ENCODE measurements around the gene CTPS1. TPM values are rescaled to one million over a fixed set of nuclear protein-coding genes. Genes with fewer than 3 reads are reported as not detected.

Gene CTPS1
- polyA plus RNA-seq, 2 of the 4 experiments (the other 2 are of a cell fraction) = 159 to 181 TPM

- DNase-seq (ENCODE audit: low read depth in 1 of 2, low spot score in 1 of 2) = no peak
- H3K4me3 ChIP-seq = no peak overlapping the region
- no peak for FAIRE-seq
- TF ChIP-seq, protein P1, sequence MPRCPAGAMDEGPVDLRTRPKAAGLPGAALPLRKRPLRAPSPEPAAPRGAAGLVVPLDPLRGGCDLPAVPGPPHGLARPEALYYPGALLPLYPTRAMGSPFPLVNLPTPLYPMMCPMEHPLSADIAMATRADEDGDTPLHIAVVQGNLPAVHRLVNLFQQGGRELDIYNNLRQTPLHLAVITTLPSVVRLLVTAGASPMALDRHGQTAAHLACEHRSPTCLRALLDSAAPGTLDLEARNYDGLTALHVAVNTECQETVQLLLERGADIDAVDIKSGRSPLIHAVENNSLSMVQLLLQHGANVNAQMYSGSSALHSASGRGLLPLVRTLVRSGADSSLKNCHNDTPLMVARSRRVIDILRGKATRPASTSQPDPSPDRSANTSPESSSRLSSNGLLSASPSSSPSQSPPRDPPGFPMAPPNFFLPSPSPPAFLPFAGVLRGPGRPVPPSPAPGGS (IDR thresholded peaks at IDR 0.05) = no peak
- TF ChIP-seq POLR2AphosphoS2 (conservative IDR thresholded peaks at IDR 0.05; ENCODE audit: low read length) = peak; percentile 63
- no peak overlapping the region for H3K4me2 ChIP-seq
- ChIA-PET CTCF (no interaction called here), POLR2A (no interaction called here)
- H3K9me3 ChIP-seq = no peaks in the 10 kb centered on the region
- ATAC-seq = peak in 1 of 2 experiments; percentile 10; a peak in 3 of 6 replicates
- H3K27ac ChIP-seq = peak overlapping the region; percentile 29 to 57; a peak in 4 of 6 replicates
- H3K4me1 ChIP-seq = peaks cover 69% of the 10 kb centered on the region
- WGBS (ENCODE audit: missing lambda C conversion rate) = 87% methylated on average over 16 of the region's 19 CpGs
Observed at GRCh38 chr1:41006942-41007865, 27.7 kb downstream of the CTPS1 start.

DNA sequence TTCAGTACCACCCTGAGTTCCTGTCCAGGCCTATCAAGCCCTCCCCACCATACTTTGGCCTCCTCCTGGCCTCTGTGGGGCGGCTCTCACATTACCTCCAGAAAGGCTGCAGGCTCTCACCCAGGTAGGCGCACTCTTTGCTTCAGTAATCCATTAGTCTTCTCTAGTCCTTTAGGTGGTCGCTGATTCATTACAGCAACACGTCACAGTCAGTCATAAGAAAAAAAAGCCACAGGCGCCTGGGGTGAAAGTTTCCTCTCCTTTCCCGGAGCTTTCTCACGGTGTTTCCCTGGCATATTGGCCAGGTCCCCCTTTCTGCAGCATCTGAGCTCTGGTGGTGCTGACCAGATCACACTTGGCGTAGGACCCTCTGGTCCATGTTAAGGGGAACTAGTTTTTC lies 30.0 kb downstream of the CTPS1 start:
- no peak overlapping the region for H3K27ac ChIP-seq
- DNase-seq (ENCODE audit: low read depth in 1 of 2, low spot score in 1 of 2) (no peak), FAIRE-seq (no peak), ATAC-seq (no peak)
- TF ChIP-seq RCOR1 (IDR thresholded peaks at IDR 0.05; ENCODE audit: low read depth, low read length) (no peak), TFCP2L1 (CRISPR knock-in tag; IDR thresholded peaks at IDR 0.05) (no peak), REST (IDR thresholded peaks at IDR 0.05) (no peak), KDM1A (IDR thresholded peaks at IDR 0.05; ENCODE audit: low read depth) (no peak), E2F6 (IDR thresholded peaks at IDR 0.05; ENCODE audit: borderline replicate concordance, low read depth) (no peak), ZNF302 (CRISPR knock-in tag; IDR thresholded peaks at IDR 0.05) (no peak), NFE2L2 (conservative IDR thresholded peaks at IDR 0.05; ENCODE audit: low read length) (no peak), SMC3 (IDR thresholded peaks at IDR 0.05) (no peak), CEBPB (IDR thresholded peaks at IDR 0.05) (no peak), POLR2AphosphoS2 (conservative IDR thresholded peaks at IDR 0.05; ENCODE audit: low read length) (no peak), MYC (IDR thresholded peaks at IDR 0.05; ENCODE audit: borderline replicate concordance, low read length) (no peak), NPAS2 (CRISPR knock-in tag; IDR thresholded peaks at IDR 0.05; ENCODE audit: borderline replicate concordance) (no peak), CHD2 (IDR thresholded peaks at IDR 0.05; ENCODE audit: low read length, partially characterized antibody) (no peak), ZC3H11A (IDR thresholded peaks at IDR 0.05) (no peak), HES2 (IDR thresholded peaks at IDR 0.05) (no peak), HOXB13 (CRISPR knock-in tag; IDR thresholded peaks at IDR 0.05; ENCODE audit: low read depth) (no peak)
- TF ChIP-seq, protein P2, sequence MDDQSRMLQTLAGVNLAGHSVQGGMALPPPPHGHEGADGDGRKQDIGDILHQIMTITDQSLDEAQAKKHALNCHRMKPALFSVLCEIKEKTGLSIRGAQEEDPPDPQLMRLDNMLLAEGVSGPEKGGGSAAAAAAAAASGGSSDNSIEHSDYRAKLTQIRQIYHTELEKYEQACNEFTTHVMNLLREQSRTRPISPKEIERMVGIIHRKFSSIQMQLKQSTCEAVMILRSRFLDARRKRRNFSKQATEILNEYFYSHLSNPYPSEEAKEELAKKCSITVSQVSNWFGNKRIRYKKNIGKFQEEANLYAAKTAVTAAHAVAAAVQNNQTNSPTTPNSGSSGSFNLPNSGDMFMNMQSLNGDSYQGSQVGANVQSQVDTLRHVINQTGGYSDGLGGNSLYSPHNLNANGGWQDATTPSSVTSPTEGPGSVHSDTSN (IDR thresholded peaks at IDR 0.05) = no peak
- TF ChIP-seq, protein P3, sequence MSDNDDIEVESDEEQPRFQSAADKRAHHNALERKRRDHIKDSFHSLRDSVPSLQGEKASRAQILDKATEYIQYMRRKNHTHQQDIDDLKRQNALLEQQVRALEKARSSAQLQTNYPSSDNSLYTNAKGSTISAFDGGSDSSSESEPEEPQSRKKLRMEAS (IDR thresholded peaks at IDR 0.05) = no peak
- no peak overlapping the region for H3K4me3 ChIP-seq
- peaks cover 68% of the 10 kb centered on the region; the same call in 2 of the 3 replicates for H3K4me1 ChIP-seq
- ChIA-PET CTCF (interaction anchor here (2.2 kb wide), 1 partner anchor 160 kb away, joined by 5 read pairs; no protein-coding TSS in a partner anchor), POLR2A (interaction anchor here (0.5 kb wide), 1 partner anchor 9 kb away, joined by 3 read pairs; no protein-coding TSS in a partner anchor)
- H3K4me2 ChIP-seq = no peak overlapping the region
- H3K9me3 ChIP-seq = no peaks in the 10 kb centered on the region
- 91% methylated on average over 8 of the region's 8 CpGs for WGBS (ENCODE audit: missing lambda C conversion rate)

Data from A549 (cell line).